Measurements from ENCODE around the gene DHRS4.

The DHRS4 gene

GRCh38 chr14:23953464-23954278, at the start of gene DHRS4:
DHRS4 (plus strand) TSS chr14:23953770; CDS start chr14:23953789, 19 bp downstream.
- peak; percentile 68 for DNase-seq

GRCh38 chr14:23910101-23910875, 43.3 kb upstream of the DHRS4 start:
- DNase-seq: no peak

GRCh38 chr14:23910876-23911210, 42.7 kb upstream of the DHRS4 start:
- no peak for DNase-seq

- DNase-seq: no peak
Measured at GRCh38 chr14:23915559-23915958, 38.0 kb upstream of the DHRS4 start.

GRCh38 chr14:23916004-23916403, 37.6 kb upstream of the DHRS4 start:
- DNase-seq: no peak

GRCh38 chr14:23916446-23916845, 37.1 kb upstream of the DHRS4 start:
- no peak for DNase-seq

GRCh38 chr14:23922545-23922944, 31.0 kb upstream of the DHRS4 start:
- DNase-seq: no peak

GRCh38 chr14:23925523-23926075, 28.0 kb upstream of the DHRS4 start:
- DNase-seq: no peak

- no peak for DNase-seq
Measured at GRCh38 chr14:23926543-23926942, 27.0 kb upstream of the DHRS4 start.

- no peak for DNase-seq
Measured at GRCh38 chr14:23929136-23929535, 24.4 kb upstream of the DHRS4 start.

GRCh38 chr14:23929822-23930294, 23.7 kb upstream of the DHRS4 start:
- DNase-seq: peak; percentile 87

- DNase-seq: no peak
Measured at GRCh38 chr14:23930742-23931141, 22.8 kb upstream of the DHRS4 start.

GRCh38 chr14:23931721-23932289, 21.8 kb upstream of the DHRS4 start:
- DNase-seq: no peak

- no peak for DNase-seq
Measured at GRCh38 chr14:23932639-23933038, 20.9 kb upstream of the DHRS4 start.

GRCh38 chr14:23933108-23933741, 20.3 kb upstream of the DHRS4 start:
- DNase-seq: no peak

GRCh38 chr14:23933742-23934128, 19.8 kb upstream of the DHRS4 start:
- no peak for DNase-seq

- DNase-seq: no peak
Measured at GRCh38 chr14:23935158-23935557, 18.4 kb upstream of the DHRS4 start.

- DNase-seq: no peak
Measured at GRCh38 chr14:23936084-23936829, 17.3 kb upstream of the DHRS4 start.

- DNase-seq: no peak
Measured at GRCh38 chr14:23937203-23937602, 16.4 kb upstream of the DHRS4 start.

GRCh38 chr14:23938823-23939222, 14.7 kb upstream of the DHRS4 start:
- no peak for DNase-seq

GRCh38 chr14:23939607-23940326, 13.8 kb upstream of the DHRS4 start:
- no peak for DNase-seq

GRCh38 chr14:23941230-23941629, 12.3 kb upstream of the DHRS4 start:
- DNase-seq: no peak

Measured in activated T-cell treated with anti-CD3 and anti-CD28 coated beads for 4 hours (primary cell).